ENCODE measurements around the gene LETMD1. TPM values are rescaled to one million over a fixed set of nuclear protein-coding genes. Genes with fewer than 3 reads are reported as not detected.

The LETMD1 gene
- polyA plus RNA-seq, 1 experiment, result 48.1 TPM

DNA sequence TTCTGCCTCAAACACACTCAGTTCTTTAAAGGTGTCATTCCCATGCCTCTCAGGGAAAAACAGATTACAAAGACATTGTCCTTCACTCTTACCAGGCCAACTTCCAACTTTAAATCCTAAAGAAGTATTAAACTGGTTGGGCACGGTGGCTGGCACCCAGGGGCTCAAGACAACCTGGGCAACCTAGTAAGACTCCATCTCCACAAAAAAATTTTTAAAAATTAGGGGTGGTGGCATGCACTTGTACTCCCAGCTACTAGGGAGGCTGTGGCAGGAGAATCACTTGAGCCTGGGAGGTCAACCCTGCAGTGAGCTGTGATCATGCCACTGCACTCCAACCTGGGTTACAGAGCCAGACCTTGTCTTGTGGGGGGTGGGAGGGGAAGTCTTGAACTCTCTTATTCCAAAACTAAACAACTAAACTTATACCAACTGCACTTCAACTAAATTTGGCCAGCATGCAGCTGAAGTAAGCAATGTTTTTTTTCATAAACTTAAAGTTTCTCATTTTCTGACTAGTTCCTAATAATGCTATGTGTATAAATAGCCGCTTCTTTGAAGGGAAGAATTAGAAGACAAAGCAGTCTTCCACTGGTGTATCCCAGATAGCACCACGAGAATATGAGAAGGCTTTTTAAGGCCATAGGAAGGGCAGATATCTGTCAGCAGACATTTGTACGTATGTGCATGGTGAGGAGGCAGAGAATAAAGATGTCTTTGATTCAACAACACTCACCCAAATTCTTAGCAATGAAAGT, 24.3 kb upstream of the LETMD1 start:
- H3K4me3 ChIP-seq (ENCODE audit: low read depth, low read length), result peak overlapping the region; percentile 88
- CTCF ChIA-PET, result no interaction called here
- TF ChIP-seq, protein P1, sequence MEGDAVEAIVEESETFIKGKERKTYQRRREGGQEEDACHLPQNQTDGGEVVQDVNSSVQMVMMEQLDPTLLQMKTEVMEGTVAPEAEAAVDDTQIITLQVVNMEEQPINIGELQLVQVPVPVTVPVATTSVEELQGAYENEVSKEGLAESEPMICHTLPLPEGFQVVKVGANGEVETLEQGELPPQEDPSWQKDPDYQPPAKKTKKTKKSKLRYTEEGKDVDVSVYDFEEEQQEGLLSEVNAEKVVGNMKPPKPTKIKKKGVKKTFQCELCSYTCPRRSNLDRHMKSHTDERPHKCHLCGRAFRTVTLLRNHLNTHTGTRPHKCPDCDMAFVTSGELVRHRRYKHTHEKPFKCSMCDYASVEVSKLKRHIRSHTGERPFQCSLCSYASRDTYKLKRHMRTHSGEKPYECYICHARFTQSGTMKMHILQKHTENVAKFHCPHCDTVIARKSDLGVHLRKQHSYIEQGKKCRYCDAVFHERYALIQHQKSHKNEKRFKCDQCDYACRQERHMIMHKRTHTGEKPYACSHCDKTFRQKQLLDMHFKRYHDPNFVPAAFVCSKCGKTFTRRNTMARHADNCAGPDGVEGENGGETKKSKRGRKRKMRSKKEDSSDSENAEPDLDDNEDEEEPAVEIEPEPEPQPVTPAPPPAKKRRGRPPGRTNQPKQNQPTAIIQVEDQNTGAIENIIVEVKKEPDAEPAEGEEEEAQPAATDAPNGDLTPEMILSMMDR (IDR thresholded peaks at IDR 0.05; ENCODE audit: low read depth, low read length), result no peak
- no peak for DNase-seq (ENCODE audit: low read depth, low spot score)
- H3K27me3 ChIP-seq (ENCODE audit: control insufficient read depth, insufficient read depth, low read length), result no peaks in the 10 kb centered on the region
- peak overlapping the region; percentile 94 for H3K27ac ChIP-seq (ENCODE audit: low read depth, low read length)
- H3K9me3 ChIP-seq (ENCODE audit: control insufficient read depth, insufficient read depth, low read length), result no peaks in the 10 kb centered on the region; the same call in 1 of the 2 replicates
- POLR2A ChIA-PET, result interaction anchor here (0.6 to 3.0 kb wide), 3 partner anchors 59 to 238 kb away, joined by 3 to 19 read pairs (median 3); partner anchors contain the start of gene CSRNP2

DNA sequence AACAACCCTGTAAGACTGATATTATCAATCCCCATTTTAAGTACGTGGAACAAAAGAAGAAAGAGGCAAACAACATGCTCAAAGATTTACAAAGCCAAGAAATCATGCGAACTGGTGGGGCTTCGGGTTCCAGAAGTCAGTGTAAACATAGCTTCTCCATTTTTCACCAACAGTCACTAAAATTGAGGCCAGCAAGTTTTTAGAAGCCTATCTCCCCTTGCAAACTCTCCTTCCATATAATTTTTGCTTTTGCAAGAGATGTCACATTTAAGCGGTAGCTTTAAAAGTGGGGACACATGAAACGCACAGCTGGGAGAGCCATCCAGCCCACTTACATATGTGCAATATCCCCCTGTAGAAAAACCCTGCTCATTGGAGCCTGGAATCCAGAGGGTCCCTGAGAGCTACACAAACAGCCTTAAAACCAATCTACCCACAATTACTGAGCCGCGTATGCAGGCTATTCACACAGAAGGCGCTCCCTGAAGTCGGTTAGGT, 22.7 kb upstream of the LETMD1 start:
- peak overlapping the region; percentile 87 for H3K27ac ChIP-seq (ENCODE audit: low read depth, low read length)
- no peaks in the 10 kb centered on the region; the same call in 1 of the 2 replicates for H3K9me3 ChIP-seq (ENCODE audit: control insufficient read depth, insufficient read depth, low read length)
- TF ChIP-seq, protein P1 (IDR thresholded peaks at IDR 0.05; ENCODE audit: low read depth, low read length), result no peak
- CTCF ChIA-PET, result interaction anchor here (0.6 to 2.7 kb wide), 4 partner anchors 200 to 315 kb away, joined by 4 to 7 read pairs (median 5); no protein-coding TSS in a partner anchor
- H3K27me3 ChIP-seq (ENCODE audit: control insufficient read depth, insufficient read depth, low read length), result no peaks in the 10 kb centered on the region
- H3K4me3 ChIP-seq (ENCODE audit: low read depth, low read length), result peak overlapping the region; percentile 88
- POLR2A ChIA-PET, result interaction anchor here (0.6 to 3.0 kb wide), 4 partner anchors 25 to 261 kb away, joined by 3 to 19 read pairs (median 4); partner anchors contain the start of gene CSRNP2
- no peak for DNase-seq (ENCODE audit: low read depth, low spot score)

DNA sequence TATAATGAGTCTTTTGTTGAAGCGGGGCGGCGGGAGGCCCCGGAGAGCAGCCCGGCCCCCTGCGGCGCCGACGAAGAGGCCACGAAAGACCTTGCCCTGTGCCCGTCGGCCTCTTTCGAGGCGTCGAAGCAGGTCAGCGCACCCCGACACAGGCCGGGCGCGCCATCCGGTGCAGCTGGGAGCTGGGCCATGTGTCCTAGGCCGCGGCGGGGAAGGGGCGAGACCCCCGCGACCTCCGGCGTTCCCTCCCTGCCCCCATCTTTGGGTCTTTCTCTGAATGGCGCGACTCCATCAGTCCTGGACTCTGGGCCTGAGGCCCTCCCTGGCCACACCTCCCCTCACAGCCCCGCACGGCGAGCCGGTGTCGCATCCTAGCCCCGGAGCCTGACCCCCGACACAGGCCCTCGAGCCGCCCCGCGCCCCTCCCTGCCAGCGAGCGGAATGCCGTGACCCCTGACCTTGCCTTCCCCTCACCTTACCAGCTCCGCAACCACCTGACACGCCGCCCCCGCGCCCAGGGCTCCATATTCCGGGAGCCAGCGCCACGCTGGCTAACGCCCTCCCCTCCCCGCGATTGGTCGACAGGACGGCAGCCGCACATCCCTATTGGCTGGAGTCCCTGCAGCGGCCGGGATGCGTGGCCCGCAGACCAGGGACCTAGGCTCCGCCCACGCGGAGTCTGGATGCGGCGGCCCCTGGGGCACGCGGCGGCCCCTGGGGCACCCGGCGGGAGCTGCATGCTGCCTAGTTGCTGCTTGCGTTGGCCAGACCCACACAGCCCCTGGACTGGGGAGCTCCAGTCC, 22.1 kb upstream of the LETMD1 start, which contains the start of gene SLC11A2:
SLC11A2 (minus strand) TSS at position 549 of the 803 bp plus-strand sequence. CDS start 15,656 bp downstream, outside the sequence.
- TF ChIP-seq, protein P1 (IDR thresholded peaks at IDR 0.05; ENCODE audit: low read depth, low read length), result 0 out of 2 replicates have a peak, but pooled peaks have one; percentile 7
- DNase-seq (ENCODE audit: low read depth, low spot score), result peak; percentile 77
- no peaks in the 10 kb centered on the region for H3K27me3 ChIP-seq (ENCODE audit: control insufficient read depth, insufficient read depth, low read length)
- no peaks in the 10 kb centered on the region; the same call in 1 of the 2 replicates for H3K9me3 ChIP-seq (ENCODE audit: control insufficient read depth, insufficient read depth, low read length)
- H3K27ac ChIP-seq (ENCODE audit: low read depth, low read length), result peak within 1 kb of the TSS; percentile 87
- peak within 1 kb of the TSS; percentile 88 for H3K4me3 ChIP-seq (ENCODE audit: low read depth, low read length)
- ChIA-PET CTCF (interaction anchor here (0.6 to 2.7 kb wide), 5 partner anchors 41 to 315 kb away, joined by 3 to 6 read pairs (median 4); no protein-coding TSS in a partner anchor), POLR2A (interaction anchor here (0.5 to 3.0 kb wide), 7 partner anchors 35 to 306 kb away, joined by 3 to 19 read pairs (median 4); partner anchors contain the start of gene CSRNP2)

DNA sequence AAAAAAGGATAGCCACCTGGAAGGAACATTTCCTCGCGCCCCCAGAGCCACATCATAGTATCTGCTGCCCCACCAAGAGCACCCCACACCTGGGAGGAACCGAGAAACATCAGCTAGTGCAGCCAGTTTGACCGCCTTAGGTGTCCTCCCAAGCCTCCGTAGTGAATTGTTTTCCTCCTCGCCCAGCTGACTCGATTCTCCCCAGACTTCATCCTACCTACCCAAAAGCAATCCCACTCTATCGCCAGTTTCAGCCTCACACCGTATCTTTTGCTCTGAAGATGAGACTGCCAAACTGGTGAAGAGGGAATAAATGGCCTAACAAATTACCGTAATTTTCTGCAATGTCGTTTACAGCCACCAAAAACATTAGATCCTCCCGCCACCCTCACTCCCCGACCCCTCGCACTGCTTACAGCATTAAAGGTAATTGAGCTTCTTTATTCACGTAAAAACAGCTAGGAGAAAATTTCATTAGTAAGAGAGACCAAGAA, 20.7 kb upstream of the LETMD1 start:
- Histone ChIP-seq H3K27me3 (ENCODE audit: control insufficient read depth, insufficient read depth, low read length) (no peaks in the 10 kb centered on the region), H3K27ac (ENCODE audit: low read depth, low read length) (no peak overlapping the region), H3K9me3 (ENCODE audit: control insufficient read depth, insufficient read depth, low read length) (no peaks in the 10 kb centered on the region; the same call in 1 of the 2 replicates), H3K4me3 (ENCODE audit: low read depth, low read length) (no peak overlapping the region)
- TF ChIP-seq, protein P1 (IDR thresholded peaks at IDR 0.05; ENCODE audit: low read depth, low read length), result no peak
- DNase-seq (ENCODE audit: low read depth, low spot score), result no peak
- POLR2A ChIA-PET, result no interaction called here
- CTCF ChIA-PET, result interaction anchor here (0.6 to 2.7 kb wide), 9 partner anchors 20 to 363 kb away, joined by 3 to 9 read pairs (median 4); no protein-coding TSS in a partner anchor

Measured in AG04450 (cell line).